A673 (cell line): ENCODE results near the gene KLHL26. TPM values are rescaled to one million over a fixed set of nuclear protein-coding genes. Genes with fewer than 3 reads are reported as not detected.

Experiments used
- BruUV-seq: library from RNA; stranded (reverse); fragments of 400-500 nt; replicated peaks from 2 replicates; lab custom pipeline; 2021; lab: Mats Ljungman, UMichigan
- CTCF ChIA-PET: fragments of 300-600 bp; sonication (Branson Sonifier 250); formaldehyde crosslinking; loops from one replicate; lab custom pipeline; 2022; ENCODE audit warnings: antibody characterized with exemption; lab: Charles Lee
- POLR2A ChIA-PET: fragments of 300-600 bp; sonication (Branson Sonifier 250); formaldehyde crosslinking; loops from one replicate; lab custom pipeline; 2022; ENCODE audit warnings: antibody characterized with exemption; ENCODE audit not compliant: low non-redundant PET; lab: Charles Lee
- DNase-seq: peaks from one replicate; pipeline ENCODE4 v3.0.0-alpha.2; 2015; ENCODE audit warnings: low spot score
- H3K27ac ChIP-seq: fragments of 200-600 bp; sonication (generic); 2 replicates; pipeline ENCODE4 v1.5.1; 2016; ENCODE audit warnings: mixed run types, low read depth, mild to moderate bottlenecking, mixed read lengths, antibody characterized with exemption, low read length; ENCODE audit not compliant: poor library complexity, severe bottlenecking
- H3K27me3 ChIP-seq: fragments of 200-600 bp; sonication (generic); replicated peaks from 2 replicates; pipeline ENCODE4 v1.6.1; 2017; ENCODE audit warnings: mixed run types, low read depth, mild to moderate bottlenecking, mixed read lengths, antibody characterized with exemption, low read length; ENCODE audit not compliant: insufficient read depth, poor library complexity
- H3K36me3 ChIP-seq: fragments of 200-600 bp; sonication (generic); 2 replicates; pipeline ENCODE4 v1.6.1; 2016; ENCODE audit warnings: mixed run types, mild to moderate bottlenecking, mixed read lengths, antibody characterized with exemption, low read length; ENCODE audit not compliant: insufficient read depth, poor library complexity, severe bottlenecking
- H3K4me1 ChIP-seq: fragments of 200-600 bp; sonication (generic); 2 replicates; pipeline ENCODE4 v1.6.1; 2017; ENCODE audit warnings: mixed run types, mild to moderate bottlenecking, mixed read lengths, antibody characterized with exemption, low read length; ENCODE audit not compliant: insufficient read depth, poor library complexity, severe bottlenecking
- H3K4me3 ChIP-seq: fragments of 200-600 bp; sonication (generic); 2 replicates; pipeline ENCODE4 v1.5.1; 2016; ENCODE audit warnings: low read depth, mixed run types, mild to moderate bottlenecking, mixed read lengths, low read length; ENCODE audit not compliant: poor library complexity, severe bottlenecking
- H3K9me3 ChIP-seq: fragments of 200-600 bp; sonication (generic); 2 replicates; pipeline ENCODE4 v1.6.1; 2016; ENCODE audit warnings: mixed run types, low read depth, mild to moderate bottlenecking, mixed read lengths, antibody characterized with exemption, low read length; ENCODE audit not compliant: poor library complexity, severe bottlenecking
- CTCF ChIP-seq: fragments of 300-800, 200-600 bp; sonication (generic); conservative IDR thresholded peaks from 2 replicates; pipeline ENCODE4 v1.5.1; 2017; ENCODE audit warnings: low read depth, mild to moderate bottlenecking, antibody characterized with exemption, low read length, moderate library complexity, mixed read lengths
- EZH2 ChIP-seq: fragments of 200-600 bp; sonication (generic); IDR thresholded peaks from 2 replicates; pipeline ENCODE4 v1.6.1; 2017; ENCODE audit warnings: borderline replicate concordance, low read depth, mild to moderate bottlenecking, mixed read lengths, antibody characterized with exemption, low read length; ENCODE audit not compliant: poor library complexity, severe bottlenecking
- intact Hi-C: fragments of 100-400 bp; cut with micrococcal nuclease; formaldehyde crosslinking; loops from one replicate; pipeline ENCODE4 v1.10.0; 2022; ENCODE audit not compliant: unreplicated experiment
- total RNA-seq: library from RNA; stranded (reverse); gene quantifications from 2 replicates; pipeline ENCODE4 v1.2.3, GENCODE V29; 2021

KLHL26 gene
- total RNA-seq, 1 experiment from 2014 or later, result 16.3 TPM

GRCh38 chr19:18648973-18649315 is 12.1 kb downstream of the KLHL26 start:
- CTCF ChIA-PET, result no interaction called here
- Histone ChIP-seq H3K9me3 (no peaks in the 10 kb centered on the region), H3K36me3 (no peaks in the 10 kb centered on the region), H3K4me1 (no peaks in the 10 kb centered on the region), H3K27ac (no peak overlapping the region), H3K27me3 (no peaks in the 10 kb centered on the region), H3K4me3 (no peak overlapping the region)
- no peak for DNase-seq
- TF ChIP-seq EZH2, result no peak
- no TSS peak for BruUV-seq
- POLR2A ChIA-PET, result no interaction called here
- intact Hi-C loops, result no loop called here

GRCh38 chr19:18649371-18650020 is 12.7 kb downstream of the KLHL26 start:
- TF ChIP-seq EZH2 (no peak), CTCF (no peak)
- DNase-seq, result no peak
- ChIA-PET POLR2A (no interaction called here), CTCF (no interaction called here)
- Histone ChIP-seq H3K27me3 (no peaks in the 10 kb centered on the region), H3K9me3 (no peaks in the 10 kb centered on the region), H3K4me1 (no peaks in the 10 kb centered on the region), H3K36me3 (no peaks in the 10 kb centered on the region), H3K4me3 (no peak overlapping the region), H3K27ac (no peak overlapping the region)
- BruUV-seq, result no TSS peak
- intact Hi-C loops, result no loop called here

- Histone ChIP-seq H3K27ac (no peak overlapping the region), H3K36me3 (no peaks in the 10 kb centered on the region), H3K4me1 (no peaks in the 10 kb centered on the region), H3K27me3 (no peaks in the 10 kb centered on the region), H3K9me3 (no peaks in the 10 kb centered on the region), H3K4me3 (no peak overlapping the region)
- no peak for DNase-seq
- ChIA-PET CTCF (no interaction called here), POLR2A (no interaction called here)
- intact Hi-C loops, result no loop called here
- TF ChIP-seq EZH2, result no peak
- no peak for TF ChIP-seq CTCF
- BruUV-seq, result no TSS peak
These were observed 13.2 kb downstream of the KLHL26 start for GRCh38 chr19:18650021-18650390.

- no peaks in the 10 kb centered on the region for H3K36me3 ChIP-seq
- CTCF ChIA-PET, result no interaction called here
- intact Hi-C loops, result no loop called here
- BruUV-seq, result no TSS peak
- H3K27ac ChIP-seq, result no peak overlapping the region
- H3K4me1 ChIP-seq, result no peaks in the 10 kb centered on the region
- POLR2A ChIA-PET, result no interaction called here
- H3K27me3 ChIP-seq, result no peaks in the 10 kb centered on the region
- TF ChIP-seq EZH2 (no peak), CTCF (no peak)
- DNase-seq, result no peak
- no peaks in the 10 kb centered on the region for H3K9me3 ChIP-seq
- H3K4me3 ChIP-seq, result no peak overlapping the region
These were observed 13.7 kb downstream of the KLHL26 start for GRCh38 chr19:18650468-18651041.
